Measurements from ENCODE around the gene PRRX2.

GRCh38 chr9:129719135-129719534 is 53.7 kb downstream of the PRRX2 start:
- no peak for TF ChIP-seq MAX (IDR thresholded peaks at IDR 0.05)
- TF ChIP-seq CTCF (IDR thresholded peaks at IDR 0.05; ENCODE audit: low read depth, low read length, missing input control), result no peak
- no peak for TF ChIP-seq ATF3 (IDR thresholded peaks at IDR 0.05)
- no peak for TF ChIP-seq GABPA (IDR thresholded peaks at IDR 0.05 in 1 of 2, conservative IDR thresholded peaks at IDR 0.05 in 1 of 2)
- no peak for TF ChIP-seq RXRA (IDR thresholded peaks at IDR 0.05)
- no peak for TF ChIP-seq ZBTB33 (IDR thresholded peaks at IDR 0.05)
- TF ChIP-seq REST (IDR thresholded peaks at IDR 0.05), result no peak
- TF ChIP-seq EGR1 (IDR thresholded peaks at IDR 0.05; ENCODE audit: low read depth in 2 of 2), result no peak
- no peak for TF ChIP-seq JUND (IDR thresholded peaks at IDR 0.05)
- no peak for TF ChIP-seq FOXA1 (IDR thresholded peaks at IDR 0.05)

All from liver (tissue), 3 donors.